Nephron progenitor cell (in vitro differentiated cells): ENCODE results near the gene VWC2.

ENCODE experiments used
- DNase-seq: peaks from one replicate; pipeline ENCODE4 v3.0.0; 2021
- H3K27ac Mint-ChIP-seq: 2 replicates; pipeline ENCODE4 v1.8.0; 2021; ENCODE audit warnings: mild to moderate bottlenecking, moderate library complexity, mixed read lengths
- H3K27me3 Mint-ChIP-seq: 2 replicates; pipeline ENCODE4 v1.8.0; 2021; ENCODE audit warnings: mild to moderate bottlenecking, low read depth, mixed read lengths; ENCODE audit not compliant: poor library complexity
- H3K36me3 Mint-ChIP-seq: 2 replicates; pipeline ENCODE4 v1.8.0; 2021; ENCODE audit warnings: low read depth, mixed read lengths
- H3K4me1 Mint-ChIP-seq: 2 replicates; pipeline ENCODE4 v1.8.0; 2021; ENCODE audit warnings: mixed read lengths
- H3K4me3 Mint-ChIP-seq: 2 replicates; pipeline ENCODE4 v1.8.0; 2021; ENCODE audit warnings: mild to moderate bottlenecking, moderate library complexity, mixed read lengths
- H3K9me3 Mint-ChIP-seq: 2 replicates; pipeline ENCODE4 v1.8.0; 2021; ENCODE audit warnings: mild to moderate bottlenecking, moderate library complexity, mixed read lengths
- CTCF ChIP-seq: fragments of 200-600 bp; sonication (generic); IDR thresholded peaks from 2 replicates; pipeline ENCODE4 v1.5.0; 2021; ENCODE audit warnings: antibody characterized with exemption

Gene VWC2

GRCh38 chr7:49776994-49777393 is 3.6 kb downstream of the VWC2 start:
- H3K27me3 Mint-ChIP-seq: peaks cover 81% of the 10 kb centered on the region
- no peak overlapping the region for H3K27ac Mint-ChIP-seq
- DNase-seq: peak; percentile 40
- peak; percentile 37 for TF ChIP-seq CTCF
- H3K4me1 Mint-ChIP-seq: peaks cover 12% of the 10 kb centered on the region
- H3K4me3 Mint-ChIP-seq: peak overlapping the region; percentile 67
- no peaks in the 10 kb centered on the region for H3K36me3 Mint-ChIP-seq
- H3K9me3 Mint-ChIP-seq: peaks cover 5% of the 10 kb centered on the region

DNA sequence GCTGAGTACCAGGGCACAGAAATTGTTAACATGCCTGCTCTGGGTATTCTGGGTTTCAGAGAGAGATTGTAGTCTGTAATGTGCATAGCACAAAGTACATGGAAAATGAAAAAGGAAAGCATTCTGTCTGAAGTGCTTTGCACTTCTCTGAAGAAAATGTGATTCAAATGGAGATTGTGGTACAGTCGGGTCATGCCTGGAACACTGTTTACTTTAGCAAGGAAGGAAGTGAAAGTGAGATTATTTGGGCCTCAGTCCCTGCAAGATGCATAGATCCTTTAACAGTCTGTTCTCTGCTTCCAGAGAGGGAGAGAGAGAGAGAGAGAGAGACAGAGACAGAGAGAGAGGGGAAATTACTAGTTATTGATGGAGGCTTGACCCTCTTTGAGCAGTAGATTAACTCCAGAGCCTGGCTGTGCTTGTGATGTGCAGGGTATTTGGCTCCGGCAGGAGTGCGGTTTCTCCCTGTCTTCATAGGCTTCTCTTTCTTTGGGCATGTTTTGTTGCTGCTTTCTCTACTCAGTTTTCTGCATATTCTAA is 5.4 kb downstream of the VWC2 start:
- Mint-ChIP-seq H3K4me1 (peaks cover 5% of the 10 kb centered on the region), H3K36me3 (no peaks in the 10 kb centered on the region), H3K4me3 (no peak overlapping the region), H3K27ac (no peak overlapping the region), H3K27me3 (peaks cover 67% of the 10 kb centered on the region), H3K9me3 (peaks cover 5% of the 10 kb centered on the region)
- no peak for TF ChIP-seq CTCF
- no peak for DNase-seq

DNA sequence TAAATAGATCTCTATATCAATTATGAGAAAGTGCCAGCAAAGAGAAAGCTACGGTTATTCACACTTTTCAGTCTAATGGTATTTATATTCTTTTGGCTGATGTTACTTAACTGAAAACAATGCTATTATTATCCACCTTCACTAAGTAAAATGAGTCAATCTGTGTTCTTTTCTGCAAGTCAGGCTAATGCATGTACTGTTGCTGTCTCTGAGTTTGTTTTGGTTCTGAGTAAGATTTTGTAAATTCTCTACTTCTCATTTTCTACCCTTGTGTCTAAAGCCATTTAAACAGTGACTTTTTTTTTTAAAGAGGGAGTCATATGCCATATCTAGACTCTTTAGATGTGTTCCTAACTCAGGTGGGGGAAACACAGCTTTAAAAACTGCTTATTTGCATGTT is 7.5 kb downstream of the VWC2 start:
- TF ChIP-seq CTCF: no peak
- Mint-ChIP-seq H3K4me3 (no peak overlapping the region), H3K27me3 (peaks cover 47% of the 10 kb centered on the region), H3K27ac (no peak overlapping the region), H3K4me1 (no peaks in the 10 kb centered on the region), H3K36me3 (no peaks in the 10 kb centered on the region), H3K9me3 (peaks cover 5% of the 10 kb centered on the region)
- DNase-seq: no peak

DNA sequence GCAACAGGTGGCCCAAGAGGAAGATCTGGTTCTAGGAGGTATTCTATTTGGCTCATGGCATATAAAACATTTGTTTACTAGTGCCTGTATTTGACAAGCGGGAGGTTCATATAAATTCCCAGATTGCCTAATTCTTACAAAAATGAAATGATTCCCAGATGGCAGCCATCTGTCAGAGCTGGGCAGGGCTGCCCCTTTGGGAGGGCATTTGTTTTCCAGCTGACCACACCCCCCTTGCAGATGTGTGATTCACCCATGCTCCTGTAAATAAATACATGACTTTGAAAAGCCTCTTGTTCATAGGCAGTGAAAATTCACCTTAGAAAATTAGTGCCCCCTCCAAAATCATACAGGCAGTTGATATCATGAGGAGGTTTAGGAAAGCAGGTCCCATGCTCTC is 8.6 kb downstream of the VWC2 start:
- Mint-ChIP-seq H3K36me3 (no peaks in the 10 kb centered on the region), H3K9me3 (peaks cover 10% of the 10 kb centered on the region), H3K27ac (no peak overlapping the region), H3K4me3 (no peak overlapping the region), H3K4me1 (no peaks in the 10 kb centered on the region), H3K27me3 (peaks cover 40% of the 10 kb centered on the region)
- no peak for DNase-seq
- TF ChIP-seq CTCF: no peak

- no peak overlapping the region for H3K4me3 Mint-ChIP-seq
- H3K36me3 Mint-ChIP-seq: no peaks in the 10 kb centered on the region
- H3K27ac Mint-ChIP-seq: no peak overlapping the region
- DNase-seq: no peak
- no peaks in the 10 kb centered on the region for H3K4me1 Mint-ChIP-seq
- H3K9me3 Mint-ChIP-seq: peaks cover 10% of the 10 kb centered on the region
- no peak for TF ChIP-seq CTCF
- peaks cover 25% of the 10 kb centered on the region for H3K27me3 Mint-ChIP-seq
Observed at GRCh38 chr7:49783446-49783845, 10.0 kb downstream of the VWC2 start.

GRCh38 chr7:49787980-49788379 is 14.5 kb downstream of the VWC2 start:
- no peaks in the 10 kb centered on the region for H3K36me3 Mint-ChIP-seq
- no peak overlapping the region for H3K27ac Mint-ChIP-seq
- peaks cover 15% of the 10 kb centered on the region for H3K27me3 Mint-ChIP-seq
- H3K4me1 Mint-ChIP-seq: peaks cover 18% of the 10 kb centered on the region
- no peak overlapping the region for H3K4me3 Mint-ChIP-seq
- peaks cover 5% of the 10 kb centered on the region for H3K9me3 Mint-ChIP-seq
- DNase-seq: no peak
- no peak for TF ChIP-seq CTCF
